ENCODE results near the gene LAYN. TPM values are rescaled to one million over a fixed set of nuclear protein-coding genes. Genes with fewer than 3 reads are reported as not detected.

LAYN gene
- total and polyA plus RNA-seq, 2 of the 4 experiments (the other 2 are of a cell fraction) = 92.5 to 118 TPM

DNA sequence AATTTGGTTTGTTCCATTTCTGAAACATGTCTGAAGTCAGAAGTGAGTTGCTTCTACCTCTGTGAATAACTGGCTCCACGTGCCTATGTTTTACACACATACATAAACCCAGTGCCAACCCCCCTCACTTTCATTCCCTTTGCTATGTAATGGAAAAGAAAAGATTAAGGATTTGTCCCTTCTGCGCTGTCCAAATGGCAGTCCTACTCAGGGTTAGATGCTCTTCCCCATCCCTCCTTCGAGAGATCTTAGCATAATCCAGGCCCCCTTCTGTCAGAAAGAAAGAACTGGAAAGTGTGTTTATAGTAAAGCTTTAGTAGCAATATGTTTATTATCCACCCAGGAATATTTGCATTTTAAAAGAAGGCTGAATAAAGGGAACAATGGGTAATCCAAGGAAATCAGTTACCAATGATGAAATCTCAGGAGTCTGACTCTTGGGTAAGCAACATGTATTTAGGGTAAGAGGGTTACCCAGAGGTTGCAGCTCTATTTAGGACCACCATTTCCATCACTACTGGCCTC, 3.1 kb upstream of the LAYN start:
- DNase-seq (no peak), ATAC-seq (ENCODE audit: low read depth) (no peak)
- Histone ChIP-seq H3K18ac (ENCODE audit: low read depth, low read length) (no peak overlapping the region), H3K4me2 (ENCODE audit: low read depth, low read length) (no peak overlapping the region), H3K56ac (ENCODE audit: extremely low read depth, insufficient read depth, low read length) (no peak overlapping the region), H2AK9ac (replicated peaks; ENCODE audit: low read depth, low read length, poor library complexity) (no peak overlapping the region), H3K27me3 (ENCODE audit: control insufficient read depth, insufficient read depth, low read length) (no peaks in the 10 kb centered on the region), H3K4me3 (ENCODE audit: insufficient read depth, low read depth, low read length) (no peak overlapping the region), H4K20me1 (ENCODE audit: insufficient read depth, low read length) (peaks cover 9% of the 10 kb centered on the region), H3K79me1 (ENCODE audit: low read depth in 1 of 2, low read length in 2 of 2) (peaks cover 7 to 36% of the 10 kb centered on the region in 2 experiments; a peak in 2 of 4 replicates), H3K36me3 (ENCODE audit: control insufficient read depth, insufficient read depth, low read length) (no peaks in the 10 kb centered on the region), H2BK20ac (ENCODE audit: low read depth, low read length) (no peak overlapping the region), H3K14ac (replicated peaks; ENCODE audit: low read depth, low read length) (no peak overlapping the region), H3K9me3 (ENCODE audit: control insufficient read depth, insufficient read depth, low read length) (no peaks in the 10 kb centered on the region; the same call in 1 of the 2 replicates), H3K9ac (ENCODE audit: low read depth, low read length) (no peak overlapping the region), H2AK5ac (ENCODE audit: low read depth, low read length) (no peak overlapping the region; the same call in 1 of the 2 replicates), H2AFZ (replicated peaks; ENCODE audit: low read length, poor library complexity) (no peak overlapping the region), H3K4ac (ENCODE audit: low read depth, low read length) (no peak overlapping the region), H4K5ac (ENCODE audit: low read depth, low read length) (no peak overlapping the region), H4K8ac (ENCODE audit: low read depth in 2 of 2, low read length in 2 of 2) (no peak overlapping the region), H4K91ac (ENCODE audit: insufficient read depth, low read depth, low read length) (no peak overlapping the region), H2BK120ac (ENCODE audit: low read depth, low read length) (no peak overlapping the region), H3K23ac (ENCODE audit: low read depth, low read length) (no peak overlapping the region), H2BK5ac (ENCODE audit: low read depth, low read length, poor library complexity, severe bottlenecking) (no peak overlapping the region), H2BK15ac (ENCODE audit: low read depth, low read length) (no peak overlapping the region), H3K9me1 (ENCODE audit: insufficient read depth, low read length) (peaks cover 12% of the 10 kb centered on the region), H3K4me1 (ENCODE audit: control insufficient read depth, insufficient read depth, low read length) (peaks cover 10% of the 10 kb centered on the region), H3K27ac (ENCODE audit: insufficient read depth, low read length) (no peak overlapping the region)
- BruUV-seq (replicated peaks) = no TSS peak
- WGBS, 2 experiments (ENCODE audit: extremely low coverage in 2 of 2, insufficient read length in 1 of 2) = no CpG with 5 or more reads among the region's 3 CpGs
- in situ Hi-C loops (cut with MboI; ENCODE audit: low sequenced_read_pairs) = no loop called here
- ChIA-PET CTCF (no interaction called here), POLR2A (ENCODE audit: unreplicated experiment) (no interaction called here)
- TF ChIP-seq MAZ (IDR thresholded peaks at IDR 0.05; ENCODE audit: borderline replicate concordance, low read depth, low read length) = no peak
- TF ChIP-seq, protein P1, sequence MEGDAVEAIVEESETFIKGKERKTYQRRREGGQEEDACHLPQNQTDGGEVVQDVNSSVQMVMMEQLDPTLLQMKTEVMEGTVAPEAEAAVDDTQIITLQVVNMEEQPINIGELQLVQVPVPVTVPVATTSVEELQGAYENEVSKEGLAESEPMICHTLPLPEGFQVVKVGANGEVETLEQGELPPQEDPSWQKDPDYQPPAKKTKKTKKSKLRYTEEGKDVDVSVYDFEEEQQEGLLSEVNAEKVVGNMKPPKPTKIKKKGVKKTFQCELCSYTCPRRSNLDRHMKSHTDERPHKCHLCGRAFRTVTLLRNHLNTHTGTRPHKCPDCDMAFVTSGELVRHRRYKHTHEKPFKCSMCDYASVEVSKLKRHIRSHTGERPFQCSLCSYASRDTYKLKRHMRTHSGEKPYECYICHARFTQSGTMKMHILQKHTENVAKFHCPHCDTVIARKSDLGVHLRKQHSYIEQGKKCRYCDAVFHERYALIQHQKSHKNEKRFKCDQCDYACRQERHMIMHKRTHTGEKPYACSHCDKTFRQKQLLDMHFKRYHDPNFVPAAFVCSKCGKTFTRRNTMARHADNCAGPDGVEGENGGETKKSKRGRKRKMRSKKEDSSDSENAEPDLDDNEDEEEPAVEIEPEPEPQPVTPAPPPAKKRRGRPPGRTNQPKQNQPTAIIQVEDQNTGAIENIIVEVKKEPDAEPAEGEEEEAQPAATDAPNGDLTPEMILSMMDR (conservative IDR thresholded peaks at IDR 0.05; ENCODE audit: low read depth, low read length) = no peak
- TF ChIP-seq, protein P2, sequence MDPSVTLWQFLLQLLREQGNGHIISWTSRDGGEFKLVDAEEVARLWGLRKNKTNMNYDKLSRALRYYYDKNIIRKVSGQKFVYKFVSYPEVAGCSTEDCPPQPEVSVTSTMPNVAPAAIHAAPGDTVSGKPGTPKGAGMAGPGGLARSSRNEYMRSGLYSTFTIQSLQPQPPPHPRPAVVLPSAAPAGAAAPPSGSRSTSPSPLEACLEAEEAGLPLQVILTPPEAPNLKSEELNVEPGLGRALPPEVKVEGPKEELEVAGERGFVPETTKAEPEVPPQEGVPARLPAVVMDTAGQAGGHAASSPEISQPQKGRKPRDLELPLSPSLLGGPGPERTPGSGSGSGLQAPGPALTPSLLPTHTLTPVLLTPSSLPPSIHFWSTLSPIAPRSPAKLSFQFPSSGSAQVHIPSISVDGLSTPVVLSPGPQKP (IDR thresholded peaks at IDR 0.05; ENCODE audit: borderline replicate concordance, low read depth, low read length) = no peak
- TF ChIP-seq, protein P3, sequence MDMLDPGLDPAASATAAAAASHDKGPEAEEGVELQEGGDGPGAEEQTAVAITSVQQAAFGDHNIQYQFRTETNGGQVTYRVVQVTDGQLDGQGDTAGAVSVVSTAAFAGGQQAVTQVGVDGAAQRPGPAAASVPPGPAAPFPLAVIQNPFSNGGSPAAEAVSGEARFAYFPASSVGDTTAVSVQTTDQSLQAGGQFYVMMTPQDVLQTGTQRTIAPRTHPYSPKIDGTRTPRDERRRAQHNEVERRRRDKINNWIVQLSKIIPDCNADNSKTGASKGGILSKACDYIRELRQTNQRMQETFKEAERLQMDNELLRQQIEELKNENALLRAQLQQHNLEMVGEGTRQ (IDR thresholded peaks at IDR 0.05; ENCODE audit: low read depth, low read length) = no peak
- TF ChIP-seq POLR2A (IDR thresholded peaks at IDR 0.05; ENCODE audit: low read depth, low read length) = no peak
- no peak for TF ChIP-seq MAFK (IDR thresholded peaks at IDR 0.05; ENCODE audit: low read depth, low read length)
- TF ChIP-seq RCOR1 (IDR thresholded peaks at IDR 0.05; ENCODE audit: insufficient replicate concordance, low read length) = no peak
- no peak for TF ChIP-seq BHLHE40 (IDR thresholded peaks at IDR 0.05; ENCODE audit: low read depth, low read length)
- intact Hi-C loops (cut with micrococcal nuclease) = no loop called here
- dilution Hi-C loops (cut with HindIII; ENCODE audit: low sequenced_read_pairs, unreplicated experiment) = no loop called here

Data from IMR-90 (cell line).